A673 (cell line): ENCODE results near the gene IL12A. TPM values are rescaled to one million over a fixed set of nuclear protein-coding genes. Genes with fewer than 3 reads are reported as not detected.

ENCODE experiments used
- BruUV-seq: library from RNA; stranded (reverse); fragments of 400-500 nt; replicated peaks from 2 replicates; lab custom pipeline; 2021; lab: Mats Ljungman, UMichigan
- CTCF ChIA-PET: fragments of 300-600 bp; sonication (Branson Sonifier 250); formaldehyde crosslinking; loops from one replicate; lab custom pipeline; 2022; ENCODE audit warnings: antibody characterized with exemption; lab: Charles Lee
- POLR2A ChIA-PET: fragments of 300-600 bp; sonication (Branson Sonifier 250); formaldehyde crosslinking; loops from one replicate; lab custom pipeline; 2022; ENCODE audit warnings: antibody characterized with exemption; ENCODE audit not compliant: low non-redundant PET; lab: Charles Lee
- DNase-seq: peaks from one replicate; pipeline ENCODE4 v3.0.0-alpha.2; 2015; ENCODE audit warnings: low spot score
- H3K27ac ChIP-seq: fragments of 200-600 bp; sonication (generic); 2 replicates; pipeline ENCODE4 v1.5.1; 2016; ENCODE audit warnings: mixed run types, low read depth, mild to moderate bottlenecking, mixed read lengths, antibody characterized with exemption, low read length; ENCODE audit not compliant: poor library complexity, severe bottlenecking
- H3K27me3 ChIP-seq: fragments of 200-600 bp; sonication (generic); replicated peaks from 2 replicates; pipeline ENCODE4 v1.6.1; 2017; ENCODE audit warnings: mixed run types, low read depth, mild to moderate bottlenecking, mixed read lengths, antibody characterized with exemption, low read length; ENCODE audit not compliant: insufficient read depth, poor library complexity
- H3K36me3 ChIP-seq: fragments of 200-600 bp; sonication (generic); 2 replicates; pipeline ENCODE4 v1.6.1; 2016; ENCODE audit warnings: mixed run types, mild to moderate bottlenecking, mixed read lengths, antibody characterized with exemption, low read length; ENCODE audit not compliant: insufficient read depth, poor library complexity, severe bottlenecking
- H3K4me1 ChIP-seq: fragments of 200-600 bp; sonication (generic); 2 replicates; pipeline ENCODE4 v1.6.1; 2017; ENCODE audit warnings: mixed run types, mild to moderate bottlenecking, mixed read lengths, antibody characterized with exemption, low read length; ENCODE audit not compliant: insufficient read depth, poor library complexity, severe bottlenecking
- H3K4me3 ChIP-seq: fragments of 200-600 bp; sonication (generic); 2 replicates; pipeline ENCODE4 v1.5.1; 2016; ENCODE audit warnings: low read depth, mixed run types, mild to moderate bottlenecking, mixed read lengths, low read length; ENCODE audit not compliant: poor library complexity, severe bottlenecking
- H3K9me3 ChIP-seq: fragments of 200-600 bp; sonication (generic); 2 replicates; pipeline ENCODE4 v1.6.1; 2016; ENCODE audit warnings: mixed run types, low read depth, mild to moderate bottlenecking, mixed read lengths, antibody characterized with exemption, low read length; ENCODE audit not compliant: poor library complexity, severe bottlenecking
- CTCF ChIP-seq: fragments of 300-800, 200-600 bp; sonication (generic); conservative IDR thresholded peaks from 2 replicates; pipeline ENCODE4 v1.5.1; 2017; ENCODE audit warnings: low read depth, mild to moderate bottlenecking, antibody characterized with exemption, low read length, moderate library complexity, mixed read lengths
- EZH2 ChIP-seq: fragments of 200-600 bp; sonication (generic); IDR thresholded peaks from 2 replicates; pipeline ENCODE4 v1.6.1; 2017; ENCODE audit warnings: borderline replicate concordance, low read depth, mild to moderate bottlenecking, mixed read lengths, antibody characterized with exemption, low read length; ENCODE audit not compliant: poor library complexity, severe bottlenecking
- intact Hi-C: fragments of 100-400 bp; cut with micrococcal nuclease; formaldehyde crosslinking; loops from one replicate; pipeline ENCODE4 v1.10.0; 2022; ENCODE audit not compliant: unreplicated experiment
- total RNA-seq: library from RNA; stranded (reverse); gene quantifications from 2 replicates; pipeline ENCODE4 v1.2.3, GENCODE V29; 2021

The IL12A gene
- total RNA-seq, 1 experiment from 2014 or later: not detected

DNA sequence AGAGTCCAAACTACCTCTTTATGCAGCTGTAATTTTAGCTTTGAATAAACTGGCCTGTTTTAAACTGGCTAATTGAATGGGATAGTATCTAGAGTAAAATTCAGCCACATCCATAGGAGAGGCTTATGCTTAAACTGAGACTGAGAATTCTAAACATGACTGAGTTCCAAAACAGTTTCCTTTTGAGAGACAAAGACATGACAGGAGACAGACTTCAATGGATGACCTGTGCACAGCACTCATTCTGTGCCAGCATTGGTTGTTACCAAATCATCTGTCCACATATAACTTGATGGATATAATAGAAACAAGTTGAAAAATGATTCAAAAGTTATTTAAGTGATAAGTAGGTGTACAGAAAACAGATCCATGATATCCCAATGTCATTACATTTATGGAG lies 20.9 kb downstream of the IL12A start:
- POLR2A ChIA-PET: no interaction called here
- no peaks in the 10 kb centered on the region for H3K4me1 ChIP-seq
- no TSS peak for BruUV-seq
- DNase-seq: no peak
- TF ChIP-seq EZH2 (no peak), CTCF (no peak)
- CTCF ChIA-PET: no interaction called here
- H3K9me3 ChIP-seq: no peaks in the 10 kb centered on the region
- H3K27ac ChIP-seq: no peak overlapping the region
- H3K27me3 ChIP-seq: no peaks in the 10 kb centered on the region
- no peak overlapping the region for H3K4me3 ChIP-seq
- intact Hi-C loops: loop anchor here (10.0 kb wide), 1 partner anchor 385 kb away; no protein-coding TSS in a partner anchor
- H3K36me3 ChIP-seq: no peaks in the 10 kb centered on the region

- no peak for DNase-seq
- H3K4me3 ChIP-seq: no peak overlapping the region
- no peak for TF ChIP-seq CTCF
- no peak for TF ChIP-seq EZH2
- H3K4me1 ChIP-seq: no peaks in the 10 kb centered on the region
- H3K27ac ChIP-seq: no peak overlapping the region
- no TSS peak for BruUV-seq
- intact Hi-C loops: no loop called here
- ChIA-PET POLR2A (no interaction called here), CTCF (no interaction called here)
- H3K36me3 ChIP-seq: no peaks in the 10 kb centered on the region
- no peaks in the 10 kb centered on the region for H3K9me3 ChIP-seq
- H3K27me3 ChIP-seq: no peaks in the 10 kb centered on the region
Measured at GRCh38 chr3:160010578-160010977, 21.9 kb downstream of the IL12A start.

DNA sequence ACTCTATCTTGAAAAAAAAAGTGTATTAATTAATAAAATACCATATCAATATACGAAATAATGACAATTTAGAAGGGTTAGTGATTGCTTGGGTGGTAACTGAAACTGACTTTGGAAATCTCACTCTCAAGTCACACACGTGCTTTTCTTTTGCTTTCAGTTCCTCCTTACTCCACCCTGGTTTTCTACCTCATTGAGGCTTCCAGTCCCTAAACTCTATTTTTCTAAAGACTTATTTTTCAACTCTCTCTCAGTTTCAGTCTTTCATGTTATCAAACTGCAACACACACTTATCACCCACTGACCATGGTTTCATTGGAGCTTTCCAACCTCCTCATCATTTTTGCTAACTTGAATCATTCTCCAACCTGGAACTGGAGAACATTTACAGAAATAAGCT lies 23.5 kb downstream of the IL12A start:
- Histone ChIP-seq H3K9me3 (no peaks in the 10 kb centered on the region), H3K36me3 (no peaks in the 10 kb centered on the region), H3K4me3 (no peak overlapping the region), H3K27ac (no peak overlapping the region), H3K4me1 (no peaks in the 10 kb centered on the region), H3K27me3 (no peaks in the 10 kb centered on the region)
- ChIA-PET POLR2A (no interaction called here), CTCF (no interaction called here)
- DNase-seq: no peak
- intact Hi-C loops: no loop called here
- TF ChIP-seq EZH2 (no peak), CTCF (no peak)
- no TSS peak for BruUV-seq
